Prostate gland (tissue), 2 donors: ENCODE data around the gene DCST2. TPM values are rescaled to one million over a fixed set of nuclear protein-coding genes. Genes with fewer than 3 reads are reported as not detected.

Source experiments
- DNase-seq: peaks from one replicate; pipeline ENCODE4 v3.0.0-alpha.2; 2019; ENCODE audit warnings: low spot score
- H3K27ac ChIP-seq, 2 donors: fragments of 200-600 bp; sonication (generic); 2 replicates each; pipeline ENCODE4 v1.5.1; 2017 to 2019
- H3K27me3 ChIP-seq: fragments of 200-600 bp; sonication (generic); replicated peaks from 2 replicates; pipeline ENCODE4 v1.5.1; 2019; ENCODE audit not compliant: insufficient read depth
- H3K36me3 ChIP-seq, 2 donors: fragments of 200-600 bp; sonication (generic); 1 replicate in 1 of 2; 2 replicates in 1 of 2; pipeline versions ENCODE4 v1.5.1 to v1.8.1; 2017 to 2019
- H3K4me1 ChIP-seq: fragments of 200-600 bp; sonication (generic); replicated peaks from 2 replicates; pipeline ENCODE4 v1.5.1; 2019
- H3K4me3 ChIP-seq, 2 donors: fragments of 200-600 bp; sonication (generic); 2 replicates each; pipeline ENCODE4 v1.5.1; 2017 to 2019
- H3K9me3 ChIP-seq: fragments of 200-600 bp; sonication (generic); 2 replicates; pipeline ENCODE4 v1.5.1; 2017
- CTCF ChIP-seq, 4 experiments: fragments of 200-600 bp in 2 of 4; fragments of 450-650 bp in 2 of 4; sonication (generic) in 2 of 4; IDR thresholded peaks; 1 replicate in 3 of 4; 2 replicates in 1 of 4; pipeline ENCODE4 v1.5.1; 2016 to 2019; ENCODE audit warnings: antibody characterized with exemption in 4 of 4, mild to moderate bottlenecking in 2 of 4, moderate library complexity in 2 of 4
- POLR2A ChIP-seq: fragments of 450-650 bp; IDR thresholded peaks from one replicate; pipeline ENCODE4 v1.6.1; 2016; ENCODE audit warnings: antibody characterized with exemption, mild to moderate bottlenecking
- POLR2AphosphoS5 ChIP-seq: sonication (generic); formaldehyde crosslinking; IDR thresholded peaks from one replicate; pipeline ENCODE4 v1.6.1; 2017; ENCODE audit warnings: antibody characterized with exemption
- WGBS: methylation state at CpG from one replicate; pipeline ENCODE4 v1.1.5; 2018; 5-methylcytosine and 5-hydroxymethylcytosine counted together
- intact Hi-C: fragments of 100-400 bp; cut with DNase I; formaldehyde crosslinking; loops from one replicate; pipeline ENCODE4 v1.14.2; 2022
- total RNA-seq, 2 donors: library from RNA; depleted of rRNA; stranded (reverse); fragments of >200 nt; gene quantifications; one replicate each; pipeline ENCODE4 v1.1.0, GENCODE V29; 2016

Gene DCST2
- total RNA-seq, 2 donors from 2014 or later = 2.3 to 5.3 TPM

GRCh38 chr1:155044365-155044764 lies 10.8 kb upstream of the DCST2 start:
- Histone ChIP-seq H3K4me1 (peaks cover 10% of the 10 kb centered on the region), H3K27ac (no peak overlapping the region), H3K27me3 (no peaks in the 10 kb centered on the region), H3K4me3 (no peak overlapping the region), H3K9me3 (no peaks in the 10 kb centered on the region), H3K36me3 (no peaks in the 10 kb centered on the region)
- 89% methylated on average over 6 of the region's 6 CpGs for WGBS
- TF ChIP-seq POLR2A (no peak), POLR2AphosphoS5 (no peak), CTCF (IDR thresholded peaks at IDR 0.05) (no peak)
- no peak for DNase-seq
- intact Hi-C loops = no loop called here

DNA sequence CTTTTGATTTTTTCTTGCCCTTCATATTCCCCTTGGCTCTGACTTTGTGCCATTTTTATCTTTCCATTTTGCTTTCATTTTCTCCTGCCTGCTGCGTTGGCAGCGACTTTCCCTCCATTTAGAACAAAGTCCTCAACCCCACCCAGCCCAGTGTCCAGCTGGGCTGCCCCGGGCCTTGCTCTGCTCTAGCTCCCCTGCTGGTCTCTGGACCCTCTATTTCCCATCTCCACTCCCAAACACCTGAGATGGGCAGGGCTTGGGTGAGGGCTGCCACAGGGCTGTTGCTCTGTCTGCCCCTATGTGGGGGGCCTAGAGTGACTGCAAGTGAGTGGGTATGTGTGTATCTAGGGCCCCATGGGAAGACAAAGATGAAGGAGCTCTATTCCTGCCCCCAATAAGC lies 10.2 kb upstream of the DCST2 start:
- WGBS = 82% methylated on average over 3 of the region's 3 CpGs
- DNase-seq = no peak
- intact Hi-C loops = no loop called here

GRCh38 chr1:155043301-155043702 lies 9.7 kb upstream of the DCST2 start:
- Histone ChIP-seq H3K4me3 (no peak overlapping the region), H3K9me3 (no peaks in the 10 kb centered on the region), H3K36me3 (no peaks in the 10 kb centered on the region), H3K27ac (no peak overlapping the region), H3K4me1 (peaks cover 5% of the 10 kb centered on the region), H3K27me3 (no peaks in the 10 kb centered on the region)
- no peak for DNase-seq
- WGBS = 54% methylated on average over 12 of the region's 12 CpGs
- intact Hi-C loops = no loop called here
- no peak for TF ChIP-seq CTCF (IDR thresholded peaks at IDR 0.05)
- no peak for TF ChIP-seq POLR2A
- no peak for TF ChIP-seq POLR2AphosphoS5

More for the DNA sequence above, 10.2 kb upstream of the DCST2 start:
- Histone ChIP-seq H3K4me3 (no peak overlapping the region), H3K27ac (no peak overlapping the region), H3K36me3 (no peaks in the 10 kb centered on the region), H3K27me3 (no peaks in the 10 kb centered on the region), H3K4me1 (peaks cover 9% of the 10 kb centered on the region), H3K9me3 (no peaks in the 10 kb centered on the region)
- no peak for TF ChIP-seq CTCF (IDR thresholded peaks at IDR 0.05)
- no peak for TF ChIP-seq POLR2AphosphoS5
- no peak for TF ChIP-seq POLR2A

DNA sequence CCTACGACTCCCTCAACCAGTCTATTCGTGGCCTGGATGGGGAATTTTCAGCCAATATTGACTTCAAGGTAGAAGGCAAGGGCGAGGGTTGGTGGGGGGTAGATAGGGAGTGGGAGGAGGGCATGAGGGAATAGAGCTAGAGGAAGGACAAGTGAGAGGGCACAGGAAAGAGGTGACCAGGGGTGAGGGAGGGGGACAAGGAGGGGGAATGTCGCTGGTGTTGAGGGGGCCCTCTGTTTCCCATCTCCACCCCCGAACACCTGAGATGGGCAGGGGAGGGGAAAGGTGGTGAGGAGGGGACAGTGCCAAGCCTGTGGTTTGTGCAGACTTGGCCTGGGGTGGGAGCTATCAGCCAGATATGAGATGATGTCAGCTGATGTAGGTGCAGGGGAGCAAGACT lies 9.2 kb upstream of the DCST2 start:
- peaks cover 5% of the 10 kb centered on the region for H3K4me1 ChIP-seq
- H3K36me3 ChIP-seq = no peaks in the 10 kb centered on the region
- intact Hi-C loops = no loop called here
- no peaks in the 10 kb centered on the region for H3K27me3 ChIP-seq
- no peak overlapping the region for H3K27ac ChIP-seq
- TF ChIP-seq CTCF (IDR thresholded peaks at IDR 0.05) = no peak
- no peak for TF ChIP-seq POLR2AphosphoS5
- TF ChIP-seq POLR2A = no peak
- no peaks in the 10 kb centered on the region for H3K9me3 ChIP-seq
- no peak overlapping the region for H3K4me3 ChIP-seq
- 78% methylated on average over 5 of the region's 5 CpGs for WGBS
- DNase-seq = no peak

DNA sequence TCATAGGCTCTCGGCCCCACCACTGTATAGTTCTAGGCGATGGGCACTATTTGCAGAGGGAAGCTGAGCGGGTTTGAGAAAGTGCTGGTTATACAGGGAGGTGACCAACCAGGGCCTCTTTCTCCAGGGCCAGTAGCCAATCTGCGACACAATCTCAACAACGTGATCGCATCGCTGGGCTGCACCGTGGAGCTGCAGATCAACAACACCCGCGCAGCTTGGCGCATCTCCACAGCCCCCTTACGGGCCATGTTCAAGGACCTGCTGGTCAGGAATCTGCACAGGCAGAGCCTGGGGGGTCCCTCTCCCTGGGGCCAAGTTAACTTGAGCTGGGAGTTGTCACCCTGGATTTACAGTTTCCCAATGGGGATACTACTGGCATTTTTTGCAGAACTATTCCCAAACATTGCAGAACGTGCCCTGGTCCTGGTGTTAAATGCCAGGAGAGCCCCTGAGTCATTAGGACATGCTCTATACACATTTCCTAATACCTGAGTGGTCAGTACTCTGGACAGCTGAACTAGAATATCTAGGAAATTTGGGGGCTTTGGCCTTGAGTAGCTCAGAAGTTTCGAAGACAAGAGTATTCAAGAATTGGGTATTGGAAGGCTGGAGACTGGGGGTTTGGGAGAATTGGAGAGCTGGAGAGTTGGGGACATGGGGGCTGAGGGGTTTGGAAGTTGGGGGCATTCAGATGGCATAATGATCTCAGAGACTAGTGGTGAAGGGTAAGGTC lies 6.9 kb upstream of the DCST2 start:
- intact Hi-C loops = no loop called here
- Histone ChIP-seq H3K4me1 (peaks cover 5% of the 10 kb centered on the region), H3K36me3 (no peaks in the 10 kb centered on the region), H3K4me3 (no peak overlapping the region), H3K9me3 (no peaks in the 10 kb centered on the region), H3K27ac (no peak overlapping the region), H3K27me3 (no peaks in the 10 kb centered on the region)
- TF ChIP-seq POLR2AphosphoS5 (no peak), CTCF (IDR thresholded peaks at IDR 0.05) (no peak), POLR2A (no peak)
- 83% methylated on average over 14 of the region's 14 CpGs for WGBS
- DNase-seq = no peak
